Measurements from ENCODE around the gene GLRA1.
"Not testable (repeated sequence)": the region's sequence is repeated elsewhere in the genome, so short reads cannot be mapped to it uniquely, and the experiment has no call there.

GLRA1 gene

DNA sequence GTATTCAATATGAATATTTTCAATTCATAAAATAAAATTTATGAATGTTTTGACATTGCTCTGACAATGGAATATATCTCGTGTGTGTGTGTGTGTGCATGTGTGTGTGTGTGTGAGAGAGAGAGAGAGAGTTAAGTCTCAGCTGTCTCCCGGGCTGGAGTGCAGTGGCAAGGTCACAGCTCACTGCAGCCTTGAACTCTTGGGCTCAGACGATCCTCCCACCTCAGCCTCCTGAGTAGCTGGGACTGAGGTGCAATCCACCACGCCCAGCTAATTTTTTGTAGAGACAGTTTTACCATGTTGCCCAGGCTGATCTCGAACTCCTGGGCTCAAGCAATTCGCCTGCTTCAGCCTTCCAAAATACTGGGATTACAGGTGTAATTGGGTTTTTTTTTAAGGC, 136.8 kb downstream of the GLRA1 start:
- Mint-ChIP-seq H3K4me3 (no peak overlapping the region), H3K27ac (no peak overlapping the region), H3K9me3 (no peaks in the 10 kb centered on the region), H3K27me3 (ENCODE audit: low read depth) (no peaks in the 10 kb centered on the region), H3K4me1 (peaks cover 13% of the 10 kb centered on the region), H3K36me3 (ENCODE audit: low read depth) (peaks cover 57% of the 10 kb centered on the region)
- no peak for TF ChIP-seq CTCF (IDR thresholded peaks at IDR 0.05; ENCODE audit: unreplicated experiment in 3 of 3)

GRCh38 chr5:151786468-151786867, 138.2 kb downstream of the GLRA1 start:
- no peak for TF ChIP-seq CTCF (IDR thresholded peaks at IDR 0.05; ENCODE audit: unreplicated experiment in 3 of 3)
- Mint-ChIP-seq H3K36me3 (ENCODE audit: low read depth) (peaks cover 44% of the 10 kb centered on the region), H3K9me3 (no peaks in the 10 kb centered on the region), H3K27ac (peak overlapping the region in 2 of 3 experiments; percentile 6 to 9), H3K4me3 (no peak overlapping the region), H3K4me1 (peaks cover 20% of the 10 kb centered on the region), H3K27me3 (ENCODE audit: low read depth) (no peaks in the 10 kb centered on the region)

- peaks cover 40% of the 10 kb centered on the region for H3K4me1 Mint-ChIP-seq
- peaks cover 29% of the 10 kb centered on the region for H3K36me3 Mint-ChIP-seq (ENCODE audit: low read depth)
- no peak overlapping the region for H3K27ac Mint-ChIP-seq
- H3K27me3 Mint-ChIP-seq (ENCODE audit: low read depth), result no peaks in the 10 kb centered on the region
- no peak for TF ChIP-seq CTCF (IDR thresholded peaks at IDR 0.05; ENCODE audit: unreplicated experiment in 3 of 3)
- H3K9me3 Mint-ChIP-seq, result no peaks in the 10 kb centered on the region
- H3K4me3 Mint-ChIP-seq, result no peak overlapping the region
Measured at GRCh38 chr5:151784141-151784540, 140.5 kb downstream of the GLRA1 start.

DNA sequence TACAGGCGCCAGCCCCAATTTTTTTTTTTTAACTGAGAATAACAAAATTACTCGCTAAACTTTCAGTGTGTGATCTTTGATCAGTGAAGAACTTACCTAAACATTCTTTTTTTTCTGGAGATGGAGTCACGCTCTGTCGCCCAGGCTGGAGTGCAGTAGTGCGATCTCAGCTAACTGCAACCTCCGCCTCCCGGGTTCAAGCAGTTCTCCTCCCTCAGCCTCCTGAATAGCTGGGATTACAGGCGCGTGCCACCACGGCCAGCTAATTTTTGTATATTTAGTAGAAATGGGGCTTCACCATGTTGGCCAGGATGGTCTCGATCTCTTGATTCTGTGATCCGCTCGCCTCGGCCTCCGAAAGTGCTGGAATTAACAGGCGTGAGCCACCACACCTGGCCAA, 141.0 kb downstream of the GLRA1 start:
- peaks cover 44% of the 10 kb centered on the region for H3K4me1 Mint-ChIP-seq
- H3K9me3 Mint-ChIP-seq; H3K4me3 Mint-ChIP-seq; H3K27ac Mint-ChIP-seq; H3K27me3 Mint-ChIP-seq (ENCODE audit: low read depth): not testable (repeated sequence)
- H3K36me3 Mint-ChIP-seq (ENCODE audit: low read depth), result peaks cover 29% of the 10 kb centered on the region

- Mint-ChIP-seq H3K9me3 (no peaks in the 10 kb centered on the region), H3K4me3 (no peak overlapping the region), H3K27me3 (ENCODE audit: low read depth) (no peaks in the 10 kb centered on the region), H3K36me3 (ENCODE audit: low read depth) (peaks cover 31% of the 10 kb centered on the region), H3K27ac (peak overlapping the region in 1 of 3 experiments; percentile 14), H3K4me1 (peaks cover 59% of the 10 kb centered on the region)
- no peak for TF ChIP-seq CTCF (IDR thresholded peaks at IDR 0.05; ENCODE audit: unreplicated experiment in 3 of 3)
Measured at GRCh38 chr5:151781201-151781600, 143.4 kb downstream of the GLRA1 start.

DNA sequence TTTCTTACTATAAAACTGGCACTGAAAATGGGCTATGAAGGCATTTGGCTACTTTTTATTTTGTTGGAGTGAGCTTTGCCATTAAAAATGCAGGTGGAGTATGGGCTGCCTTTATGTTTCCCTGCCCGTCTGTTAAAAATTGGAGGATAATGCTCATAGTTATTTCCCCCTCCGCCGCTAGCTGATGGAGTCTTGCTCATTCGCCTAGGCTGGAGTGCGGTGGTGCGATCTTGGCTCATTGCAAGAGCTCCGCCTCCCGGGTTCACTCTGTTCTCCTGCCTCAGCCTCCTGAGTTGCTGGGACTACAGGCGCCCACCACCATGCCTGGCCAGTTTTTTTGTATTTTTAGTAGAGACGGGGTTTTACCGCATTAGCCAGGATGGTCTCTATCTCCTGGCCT, 144.3 kb downstream of the GLRA1 start:
- peaks cover 35% of the 10 kb centered on the region for H3K36me3 Mint-ChIP-seq (ENCODE audit: low read depth)
- H3K27me3 Mint-ChIP-seq (ENCODE audit: low read depth), result no peaks in the 10 kb centered on the region
- H3K4me3 Mint-ChIP-seq, result no peak overlapping the region

More for the DNA sequence above, 144.3 kb downstream of the GLRA1 start:
- no peaks in the 10 kb centered on the region for H3K9me3 Mint-ChIP-seq
- H3K27ac Mint-ChIP-seq, result no peak overlapping the region
- peaks cover 64% of the 10 kb centered on the region for H3K4me1 Mint-ChIP-seq
- no peak for TF ChIP-seq CTCF (IDR thresholded peaks at IDR 0.05; ENCODE audit: unreplicated experiment in 3 of 3)
